OCI-LY3 (cell line): ENCODE results near the gene OR1I1.

Experiments
- H2AFZ ChIP-seq: fragments of 200-600, 300-600 bp; shearing (Covaris generic); 2 replicates; pipeline ENCODE4 v1.6.0; 2014; ENCODE audit warnings: antibody characterized with exemption, low read depth, low read length
- H3K27ac ChIP-seq: fragments of 200-600, 300-600 bp; sonication (generic); 2 replicates; pipeline ENCODE4 v1.5.1; 2014; ENCODE audit warnings: mild to moderate bottlenecking, low read length, moderate library complexity, mixed read lengths
- H3K27me3 ChIP-seq: fragments of 200-600, 300-600 bp; sonication (generic); 2 replicates; pipeline ENCODE4 v1.6.1; 2014; ENCODE audit warnings: low read depth, low read length, mixed read lengths
- H3K36me3 ChIP-seq: fragments of 200-600, 300-600 bp; sonication (generic); replicated peaks from 2 replicates; pipeline ENCODE3; 2014; ENCODE audit warnings: low read depth, low read length, mixed read lengths
- H3K4me1 ChIP-seq: fragments of 300-600, 200-600 bp; sonication (generic); 2 replicates; pipeline ENCODE4 v1.6.1; 2014; ENCODE audit warnings: low read length, mixed read lengths
- H3K4me2 ChIP-seq: fragments of 200-600, 300-600 bp; sonication (generic); 2 replicates; pipeline ENCODE4 v1.6.1; 2014; ENCODE audit warnings: low read length, mixed read lengths
- H3K4me3 ChIP-seq: fragments of 300-600, 200-600 bp; sonication (generic); 2 replicates; pipeline ENCODE4 v1.5.1; 2014; ENCODE audit warnings: antibody characterized with exemption, mild to moderate bottlenecking, low read length, moderate library complexity
- H3K79me2 ChIP-seq: fragments of 300-600, 200-600 bp; shearing (Covaris generic); 2 replicates; pipeline ENCODE4 v1.6.1; 2014; ENCODE audit warnings: mild to moderate bottlenecking, low read length, mixed read lengths
- H3K9ac ChIP-seq: fragments of 300-600, 200-600 bp; shearing (Covaris generic); 2 replicates; pipeline ENCODE4 v1.6.0; 2014; ENCODE audit warnings: mild to moderate bottlenecking, low read length, moderate library complexity
- H3K9me3 ChIP-seq: fragments of 200-600, 300-600 bp; shearing (Covaris generic); 2 replicates; pipeline ENCODE4 v1.6.1; 2014; ENCODE audit warnings: low read length, mixed read lengths; ENCODE audit not compliant: insufficient read depth
- H4K20me1 ChIP-seq: fragments of 200-600, 300-600 bp; sonication (generic); 2 replicates; pipeline ENCODE4 v1.6.1; 2016; ENCODE audit warnings: low read length, mixed read lengths; ENCODE audit not compliant: insufficient read depth
- CTCF ChIP-seq: fragments of 200-600, 300-600 bp; sonication (generic); IDR thresholded peaks from 2 replicates; pipeline ENCODE4 v1.5.1; 2014; ENCODE audit warnings: antibody characterized with exemption, low read length, low read depth
- EZH2phosphoT487 ChIP-seq: fragments of 200-600 bp; shearing (Covaris generic); IDR thresholded peaks from 2 replicates; pipeline ENCODE4 v1.6.1; 2018; ENCODE audit warnings: antibody characterized with exemption, mixed run types, low read depth

Gene OR1I1

GRCh38 chr19:15142313-15142712, 60.3 kb downstream of the OR1I1 start:
- Histone ChIP-seq H4K20me1 (no peaks in the 10 kb centered on the region), H3K27me3 (peaks cover 13% of the 10 kb centered on the region), H3K9ac (no peak overlapping the region), H3K9me3 (peaks cover 9% of the 10 kb centered on the region; the same call in 1 of the 2 replicates), H3K79me2 (no peaks in the 10 kb centered on the region), H3K4me3 (no peak overlapping the region), H3K36me3 (no peaks in the 10 kb centered on the region), H2AFZ (no peak overlapping the region), H3K4me2 (no peak overlapping the region), H3K27ac (no peak overlapping the region), H3K4me1 (no peaks in the 10 kb centered on the region)
- TF ChIP-seq EZH2phosphoT487 (no peak), CTCF (no peak)
